ENCODE measurements around the gene CACNA1C. TPM values are rescaled to one million over a fixed set of nuclear protein-coding genes. Genes with fewer than 3 reads are reported as not detected.

Gene CACNA1C
- total RNA-seq, 1 donor, result 16.6 TPM

- H3K4me3 ChIP-seq (ENCODE audit: low read depth, low read length), result no peak overlapping the region
- no peak for TF ChIP-seq CTCF (IDR thresholded peaks at IDR 0.05; ENCODE audit: insufficient read depth, low read length)
- DNase-seq (ENCODE audit: low read depth), result no peak
Measured at GRCh38 chr12:2636741-2637340, 584.1 kb downstream of the CACNA1C start.

GRCh38 chr12:2637371-2637770, 584.6 kb downstream of the CACNA1C start:
- H3K4me3 ChIP-seq (ENCODE audit: low read depth, low read length), result no peak overlapping the region
- no peak for DNase-seq (ENCODE audit: low read depth)
- TF ChIP-seq CTCF (IDR thresholded peaks at IDR 0.05; ENCODE audit: insufficient read depth, low read length), result no peak

GRCh38 chr12:2638273-2639019, 585.7 kb downstream of the CACNA1C start:
- no peak for DNase-seq (ENCODE audit: low read depth)
- no peak overlapping the region for H3K4me3 ChIP-seq (ENCODE audit: low read depth, low read length)
- no peak for TF ChIP-seq CTCF (IDR thresholded peaks at IDR 0.05; ENCODE audit: insufficient read depth, low read length)

GRCh38 chr12:2639020-2639298, 586.2 kb downstream of the CACNA1C start:
- TF ChIP-seq CTCF (IDR thresholded peaks at IDR 0.05; ENCODE audit: insufficient read depth, low read length), result no peak
- H3K4me3 ChIP-seq (ENCODE audit: low read depth, low read length), result no peak overlapping the region
- DNase-seq (ENCODE audit: low read depth), result no peak

- no peak overlapping the region for H3K4me3 ChIP-seq (ENCODE audit: low read depth, low read length)
- peak; percentile 78 for DNase-seq (ENCODE audit: low read depth)
- TF ChIP-seq CTCF (IDR thresholded peaks at IDR 0.05; ENCODE audit: insufficient read depth, low read length), result peak; percentile 39
Measured at GRCh38 chr12:2640281-2640680, 587.5 kb downstream of the CACNA1C start.

- no peak for TF ChIP-seq CTCF (IDR thresholded peaks at IDR 0.05; ENCODE audit: insufficient read depth, low read length)
Measured at GRCh38 chr12:2640709-2641108, 587.9 kb downstream of the CACNA1C start.

More at GRCh38 chr12:2640709-2641108, 587.9 kb downstream of the CACNA1C start:
- H3K4me3 ChIP-seq (ENCODE audit: low read depth, low read length), result no peak overlapping the region
- DNase-seq (ENCODE audit: low read depth), result peak; percentile 95

Data from fibroblast of the aortic adventitia (primary cell).